ENCODE measurements around the gene CREG2. TPM values are rescaled to one million over a fixed set of nuclear protein-coding genes. Genes with fewer than 3 reads are reported as not detected.

CREG2 gene
- total RNA-seq, 4 donors from 2014 or later: under 0.01 to 0.16 TPM; not detected in 2

DNA sequence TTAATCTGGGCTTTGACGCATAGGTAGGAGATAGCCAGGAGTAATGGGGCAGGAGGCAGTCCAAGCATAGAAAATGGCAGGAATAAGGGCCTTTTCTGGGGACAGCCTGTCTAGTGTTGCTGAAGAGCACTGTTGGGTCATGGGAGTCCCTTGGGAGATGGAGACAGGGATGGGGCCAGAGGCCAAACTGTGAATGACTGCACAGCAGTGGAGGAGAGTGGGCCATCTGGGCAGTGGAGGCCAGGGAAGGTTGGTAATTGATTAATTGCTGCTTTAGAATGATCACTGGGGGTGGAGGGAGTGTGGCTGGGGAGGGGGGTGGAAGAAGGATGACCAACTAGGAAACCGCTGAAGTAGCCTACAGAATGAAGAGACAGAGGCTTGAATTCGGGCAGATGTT lies 28.6 kb upstream of the CREG2 start:
- no peak overlapping the region for H3K4me3 ChIP-seq
- intact Hi-C loops (cut with DNase I; ENCODE audit: low total_unique reads) (no loop called here), in situ Hi-C loops (cut with MboI; ENCODE audit: low pct_ligation_motif_present in 1 of 4, low pct_unique_long_range_greater_than_20kb in 1 of 4, low sequenced_read_pairs in 3 of 4) (loop anchor here (5.0 to 25.0 kb wide), 4 partner anchors 409 to 421 kb away; no protein-coding TSS in a partner anchor)

DNA sequence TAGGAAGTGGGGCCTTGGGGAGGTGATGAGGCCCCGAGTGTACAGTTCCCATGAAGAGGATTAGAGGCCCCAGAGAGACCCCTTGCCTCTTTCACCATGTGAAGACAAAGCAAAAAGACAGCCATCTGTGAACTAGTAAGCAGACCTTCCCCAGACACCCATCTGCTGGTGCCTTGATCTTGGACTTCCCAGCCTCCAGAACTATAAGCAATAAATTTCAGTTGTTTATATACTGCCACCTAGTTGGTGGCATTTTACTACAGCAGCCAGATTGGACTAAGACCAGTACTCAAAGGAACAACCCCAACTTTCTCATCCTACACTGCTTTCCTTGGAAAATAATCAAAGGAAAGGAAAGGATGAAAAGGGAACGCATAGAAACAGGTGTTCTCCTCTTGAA lies 27.9 kb upstream of the CREG2 start:
- Histone ChIP-seq H3K9me3 (no peaks in the 10 kb centered on the region), H3K4me1 (no peaks in the 10 kb centered on the region), H3K36me3 (no peaks in the 10 kb centered on the region), H3K27ac (no peak overlapping the region), H3K4me3 (no peak overlapping the region), H3K27me3 (no peaks in the 10 kb centered on the region)
- intact Hi-C loops (cut with DNase I; ENCODE audit: low total_unique reads) (no loop called here), in situ Hi-C loops (cut with MboI; ENCODE audit: low pct_ligation_motif_present in 1 of 4, low pct_unique_long_range_greater_than_20kb in 1 of 4, low sequenced_read_pairs in 3 of 4) (loop anchor here (5.0 to 25.0 kb wide), 4 partner anchors 410 to 422 kb away; no protein-coding TSS in a partner anchor)
- WGBS, 2 donors (ENCODE audit: low coverage in 1 of 2): 98 to 100% methylated on average over 1 to 2 of the region's 2 CpGs
- no peak for DNase-seq
- TF ChIP-seq, protein P1, sequence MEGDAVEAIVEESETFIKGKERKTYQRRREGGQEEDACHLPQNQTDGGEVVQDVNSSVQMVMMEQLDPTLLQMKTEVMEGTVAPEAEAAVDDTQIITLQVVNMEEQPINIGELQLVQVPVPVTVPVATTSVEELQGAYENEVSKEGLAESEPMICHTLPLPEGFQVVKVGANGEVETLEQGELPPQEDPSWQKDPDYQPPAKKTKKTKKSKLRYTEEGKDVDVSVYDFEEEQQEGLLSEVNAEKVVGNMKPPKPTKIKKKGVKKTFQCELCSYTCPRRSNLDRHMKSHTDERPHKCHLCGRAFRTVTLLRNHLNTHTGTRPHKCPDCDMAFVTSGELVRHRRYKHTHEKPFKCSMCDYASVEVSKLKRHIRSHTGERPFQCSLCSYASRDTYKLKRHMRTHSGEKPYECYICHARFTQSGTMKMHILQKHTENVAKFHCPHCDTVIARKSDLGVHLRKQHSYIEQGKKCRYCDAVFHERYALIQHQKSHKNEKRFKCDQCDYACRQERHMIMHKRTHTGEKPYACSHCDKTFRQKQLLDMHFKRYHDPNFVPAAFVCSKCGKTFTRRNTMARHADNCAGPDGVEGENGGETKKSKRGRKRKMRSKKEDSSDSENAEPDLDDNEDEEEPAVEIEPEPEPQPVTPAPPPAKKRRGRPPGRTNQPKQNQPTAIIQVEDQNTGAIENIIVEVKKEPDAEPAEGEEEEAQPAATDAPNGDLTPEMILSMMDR (IDR thresholded peaks at IDR 0.05): no peak

More for the DNA sequence above, 28.6 kb upstream of the CREG2 start:
- Histone ChIP-seq H3K9me3 (no peaks in the 10 kb centered on the region), H3K27me3 (no peaks in the 10 kb centered on the region), H3K27ac (no peak overlapping the region), H3K4me1 (no peaks in the 10 kb centered on the region), H3K36me3 (no peaks in the 10 kb centered on the region)
- WGBS, 2 donors (ENCODE audit: low coverage in 1 of 2): 90 to 94% methylated on average over 3 of the region's 3 CpGs
- TF ChIP-seq POLR2AphosphoS5 (IDR thresholded peaks at IDR 0.05): no peak
- TF ChIP-seq, protein P1 (IDR thresholded peaks at IDR 0.05): no peak
- no peak for TF ChIP-seq POLR2A (IDR thresholded peaks at IDR 0.05)
- DNase-seq: no peak

DNA sequence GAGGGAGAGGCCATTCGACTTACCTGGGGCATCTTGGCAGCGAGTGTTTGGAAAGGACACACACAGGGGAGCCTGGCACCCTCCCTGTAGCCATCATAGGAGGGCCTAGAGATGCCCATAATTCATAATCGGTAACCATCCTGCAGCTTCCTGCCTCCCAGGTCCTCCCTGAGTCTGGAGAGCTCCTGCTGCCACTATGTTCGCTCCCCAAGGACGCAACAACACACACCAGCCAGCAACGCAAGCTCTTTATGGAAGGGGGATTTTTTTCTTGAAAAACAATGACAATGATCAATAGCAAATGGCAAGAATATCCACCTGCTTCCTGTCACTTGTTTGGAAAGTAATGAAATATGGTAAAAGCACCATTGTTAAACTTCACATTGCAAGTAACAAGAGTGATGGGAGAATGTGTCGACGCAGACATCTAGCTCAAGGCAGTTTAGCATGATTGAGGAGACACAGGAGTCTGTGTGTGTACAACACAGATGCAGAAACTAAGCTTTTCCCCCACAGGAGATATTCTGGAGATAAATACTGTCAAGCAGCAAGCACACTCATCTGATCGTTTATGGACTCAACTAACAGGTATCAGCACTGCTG lies 24.9 kb upstream of the CREG2 start:
- no peak for DNase-seq
- in situ Hi-C loops (cut with MboI; ENCODE audit: low pct_ligation_motif_present in 1 of 4, low pct_unique_long_range_greater_than_20kb in 1 of 4, low sequenced_read_pairs in 3 of 4): loop anchor here in 3 of 4 donors (10.0 to 25.0 kb wide), 3 partner anchors 413 to 425 kb away; no protein-coding TSS in a partner anchor
- TF ChIP-seq, protein P1 (IDR thresholded peaks at IDR 0.05): no peak
- TF ChIP-seq EP300 (IDR thresholded peaks at IDR 0.05; ENCODE audit: low read depth) (no peak), POLR2AphosphoS5 (IDR thresholded peaks at IDR 0.05) (no peak), POLR2A (IDR thresholded peaks at IDR 0.05) (no peak)
- no peaks in the 10 kb centered on the region for H3K36me3 ChIP-seq
- no peaks in the 10 kb centered on the region for H3K9me3 ChIP-seq
- H3K27me3 ChIP-seq: no peaks in the 10 kb centered on the region
- no peak overlapping the region for H3K4me3 ChIP-seq
- intact Hi-C loops (cut with DNase I; ENCODE audit: low total_unique reads): no loop called here
- H3K27ac ChIP-seq: no peak overlapping the region
- no peaks in the 10 kb centered on the region for H3K4me1 ChIP-seq
- WGBS, 2 donors (ENCODE audit: low coverage in 1 of 2): 73 to 83% methylated on average over 2 to 9 of the region's 9 CpGs

DNA sequence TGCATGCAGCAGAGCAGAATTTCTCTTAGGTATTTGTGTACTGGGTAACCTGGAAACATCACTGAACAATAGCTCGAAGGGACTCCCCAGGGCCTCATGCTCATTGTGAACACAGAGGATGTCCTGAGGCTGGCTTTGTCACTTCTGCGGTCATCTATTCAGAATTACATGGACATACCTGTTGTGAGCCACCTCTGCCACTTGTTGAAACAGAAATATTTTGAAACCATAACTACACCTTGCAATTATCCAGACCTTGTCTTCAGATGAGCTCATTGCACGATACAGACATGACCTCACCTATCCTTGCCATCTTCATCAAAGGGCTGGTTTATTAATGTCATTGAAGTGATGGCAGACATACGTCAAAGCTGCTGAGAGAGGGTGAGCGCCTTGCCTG lies 23.4 kb upstream of the CREG2 start:
- Histone ChIP-seq H3K27ac (no peak overlapping the region), H3K9me3 (no peaks in the 10 kb centered on the region), H3K4me1 (no peaks in the 10 kb centered on the region), H3K27me3 (no peaks in the 10 kb centered on the region), H3K4me3 (no peak overlapping the region), H3K36me3 (no peaks in the 10 kb centered on the region)
- intact Hi-C loops (cut with DNase I; ENCODE audit: low total_unique reads): no loop called here
- 73 to 75% methylated on average over 3 to 5 of the region's 5 CpGs for WGBS, 2 donors (ENCODE audit: low coverage in 1 of 2)
- in situ Hi-C loops (cut with MboI; ENCODE audit: low pct_ligation_motif_present in 1 of 4, low pct_unique_long_range_greater_than_20kb in 1 of 4, low sequenced_read_pairs in 3 of 4): loop anchor here in 3 of 4 donors (10.0 to 25.0 kb wide), 3 partner anchors 414 to 427 kb away; no protein-coding TSS in a partner anchor
- TF ChIP-seq, protein P1 (IDR thresholded peaks at IDR 0.05): no peak
- TF ChIP-seq POLR2A (IDR thresholded peaks at IDR 0.05): no peak
- no peak for TF ChIP-seq EP300 (IDR thresholded peaks at IDR 0.05; ENCODE audit: low read depth)
- TF ChIP-seq POLR2AphosphoS5 (IDR thresholded peaks at IDR 0.05): no peak
- no peak for DNase-seq

Data from transverse colon (tissue), 4 donors.